ENCODE data around the gene R3HDM2.
"Not testable (repeated sequence)": the region's sequence is repeated elsewhere in the genome, so short reads cannot be mapped to it uniquely, and the experiment has no call there.

The R3HDM2 gene

GRCh38 chr12:57404966-57405640 is 25.7 kb downstream of the R3HDM2 start:
- peak overlapping the region; percentile 39 for H3K27ac Mint-ChIP-seq
- peaks cover 4% of the 10 kb centered on the region for H3K36me3 Mint-ChIP-seq
- no peak for ATAC-seq (ENCODE audit: low read depth)
- no peaks in the 10 kb centered on the region for H3K27me3 Mint-ChIP-seq
- peaks cover 9% of the 10 kb centered on the region for H3K4me1 Mint-ChIP-seq
- no peak overlapping the region for H3K4me3 Mint-ChIP-seq
- DNase-seq (ENCODE audit: low spot score in 2 of 2), result no peak
- H3K9me3 Mint-ChIP-seq, result no peaks in the 10 kb centered on the region

GRCh38 chr12:57402156-57402555 is 28.7 kb downstream of the R3HDM2 start:
- DNase-seq (ENCODE audit: low spot score in 2 of 2); H3K4me3 Mint-ChIP-seq; ATAC-seq (ENCODE audit: low read depth); H3K9me3 Mint-ChIP-seq; H3K36me3 Mint-ChIP-seq; H3K27me3 Mint-ChIP-seq; H3K27ac Mint-ChIP-seq: not testable (repeated sequence)
- H3K4me1 Mint-ChIP-seq, result peaks cover 11% of the 10 kb centered on the region

- Mint-ChIP-seq H3K9me3 (no peaks in the 10 kb centered on the region), H3K27ac (peak overlapping the region; percentile 50)
Observed at GRCh38 chr12:57401165-57401564, 29.7 kb downstream of the R3HDM2 start.

GRCh38 chr12:57399718-57400463 is 31.0 kb downstream of the R3HDM2 start:
- not testable (repeated sequence) for H3K4me3 Mint-ChIP-seq; H3K27me3 Mint-ChIP-seq; ATAC-seq (ENCODE audit: low read depth); H3K36me3 Mint-ChIP-seq; H3K9me3 Mint-ChIP-seq; H3K27ac Mint-ChIP-seq; H3K4me1 Mint-ChIP-seq; DNase-seq (ENCODE audit: low spot score in 2 of 2)

More at GRCh38 chr12:57401165-57401564, 29.7 kb downstream of the R3HDM2 start:
- no peak overlapping the region for H3K4me3 Mint-ChIP-seq
- DNase-seq (ENCODE audit: low spot score in 2 of 2) (no peak), ATAC-seq (ENCODE audit: low read depth) (no peak)
- peaks cover 11% of the 10 kb centered on the region for H3K4me1 Mint-ChIP-seq
- H3K36me3 Mint-ChIP-seq, result peaks cover 2% of the 10 kb centered on the region
- no peaks in the 10 kb centered on the region for H3K27me3 Mint-ChIP-seq

GRCh38 chr12:57397441-57397840 is 33.4 kb downstream of the R3HDM2 start:
- no peaks in the 10 kb centered on the region for H3K9me3 Mint-ChIP-seq
- peaks cover 15% of the 10 kb centered on the region for H3K36me3 Mint-ChIP-seq
- no peaks in the 10 kb centered on the region for H3K27me3 Mint-ChIP-seq
- H3K4me3 Mint-ChIP-seq, result no peak overlapping the region
- ATAC-seq (ENCODE audit: low read depth), result no peak
- H3K4me1 Mint-ChIP-seq, result peaks cover 8% of the 10 kb centered on the region
- DNase-seq (ENCODE audit: low spot score in 2 of 2), result no peak
- H3K27ac Mint-ChIP-seq, result no peak overlapping the region

- no peak for ATAC-seq (ENCODE audit: low read depth)
- peaks cover 2% of the 10 kb centered on the region for H3K4me1 Mint-ChIP-seq
- peaks cover 22% of the 10 kb centered on the region for H3K36me3 Mint-ChIP-seq
- H3K27me3 Mint-ChIP-seq, result no peaks in the 10 kb centered on the region
- DNase-seq (ENCODE audit: low spot score in 2 of 2), result no peak
- no peaks in the 10 kb centered on the region for H3K9me3 Mint-ChIP-seq
- no peak overlapping the region for H3K27ac Mint-ChIP-seq
- H3K4me3 Mint-ChIP-seq, result no peak overlapping the region
Observed at GRCh38 chr12:57395121-57395520, 35.7 kb downstream of the R3HDM2 start.

GRCh38 chr12:57390174-57390573 is 40.7 kb downstream of the R3HDM2 start:
- Mint-ChIP-seq H3K4me3 (no peak overlapping the region), H3K4me1 (peaks cover 4% of the 10 kb centered on the region), H3K27me3 (no peaks in the 10 kb centered on the region), H3K9me3 (no peaks in the 10 kb centered on the region), H3K27ac (no peak overlapping the region), H3K36me3 (peaks cover 25% of the 10 kb centered on the region)
- ATAC-seq (ENCODE audit: low read depth), result no peak
- DNase-seq (ENCODE audit: low spot score in 2 of 2), result no peak

- DNase-seq (ENCODE audit: low spot score in 2 of 2), result no peak
- peaks cover 21% of the 10 kb centered on the region for H3K36me3 Mint-ChIP-seq
- no peaks in the 10 kb centered on the region for H3K27me3 Mint-ChIP-seq
- H3K27ac Mint-ChIP-seq, result no peak overlapping the region
- H3K4me1 Mint-ChIP-seq, result peaks cover 4% of the 10 kb centered on the region
- no peak for ATAC-seq (ENCODE audit: low read depth)
- H3K9me3 Mint-ChIP-seq, result no peaks in the 10 kb centered on the region
- no peak overlapping the region for H3K4me3 Mint-ChIP-seq
Observed at GRCh38 chr12:57389033-57389432, 41.8 kb downstream of the R3HDM2 start.

GRCh38 chr12:57388425-57388824 is 42.4 kb downstream of the R3HDM2 start:
- H3K4me1 Mint-ChIP-seq, result peaks cover 4% of the 10 kb centered on the region
- peaks cover 17% of the 10 kb centered on the region for H3K36me3 Mint-ChIP-seq
- H3K27ac Mint-ChIP-seq, result no peak overlapping the region
- no peaks in the 10 kb centered on the region for H3K9me3 Mint-ChIP-seq
- no peaks in the 10 kb centered on the region for H3K27me3 Mint-ChIP-seq
- no peak overlapping the region for H3K4me3 Mint-ChIP-seq
- DNase-seq (ENCODE audit: low spot score in 2 of 2), result no peak
- ATAC-seq (ENCODE audit: low read depth), result no peak

GRCh38 chr12:57386187-57386720 is 44.6 kb downstream of the R3HDM2 start:
- no peak overlapping the region for H3K27ac Mint-ChIP-seq
- DNase-seq (ENCODE audit: low spot score in 2 of 2), result no peak
- peaks cover 12% of the 10 kb centered on the region for H3K36me3 Mint-ChIP-seq

GRCh38 chr12:57385586-57385985 is 45.3 kb downstream of the R3HDM2 start:
- Mint-ChIP-seq H3K27ac (no peak overlapping the region), H3K27me3 (no peaks in the 10 kb centered on the region), H3K4me3 (no peak overlapping the region), H3K4me1 (peaks cover 6% of the 10 kb centered on the region), H3K36me3 (peaks cover 16% of the 10 kb centered on the region), H3K9me3 (no peaks in the 10 kb centered on the region)
- ATAC-seq (ENCODE audit: low read depth), result no peak
- DNase-seq (ENCODE audit: low spot score in 2 of 2), result no peak

More at GRCh38 chr12:57386187-57386720, 44.6 kb downstream of the R3HDM2 start:
- Mint-ChIP-seq H3K27me3 (no peaks in the 10 kb centered on the region), H3K4me3 (no peak overlapping the region), H3K4me1 (peaks cover 4% of the 10 kb centered on the region), H3K9me3 (no peaks in the 10 kb centered on the region)
- ATAC-seq (ENCODE audit: low read depth), result no peak

- Mint-ChIP-seq H3K4me3 (no peak overlapping the region), H3K4me1 (peaks cover 9% of the 10 kb centered on the region), H3K27me3 (no peaks in the 10 kb centered on the region), H3K36me3 (peaks cover 10% of the 10 kb centered on the region), H3K9me3 (no peaks in the 10 kb centered on the region), H3K27ac (no peak overlapping the region)
- ATAC-seq (ENCODE audit: low read depth), result no peak
- no peak for DNase-seq (ENCODE audit: low spot score in 2 of 2)
Observed at GRCh38 chr12:57384478-57384877, 46.4 kb downstream of the R3HDM2 start.

GRCh38 chr12:57381693-57382220 is 49.1 kb downstream of the R3HDM2 start:
- no peak overlapping the region for H3K4me3 Mint-ChIP-seq
- peaks cover 12% of the 10 kb centered on the region for H3K36me3 Mint-ChIP-seq
- peaks cover 9% of the 10 kb centered on the region for H3K4me1 Mint-ChIP-seq
- H3K27me3 Mint-ChIP-seq, result no peaks in the 10 kb centered on the region
- ATAC-seq (ENCODE audit: low read depth), result no peak
- no peak for DNase-seq (ENCODE audit: low spot score in 2 of 2)
- H3K27ac Mint-ChIP-seq, result no peak overlapping the region
- no peaks in the 10 kb centered on the region for H3K9me3 Mint-ChIP-seq

- H3K9me3 Mint-ChIP-seq, result no peaks in the 10 kb centered on the region
- ATAC-seq (ENCODE audit: low read depth) (no peak), DNase-seq (ENCODE audit: low spot score in 2 of 2) (no peak)
- H3K27ac Mint-ChIP-seq, result no peak overlapping the region
- peaks cover 12% of the 10 kb centered on the region for H3K36me3 Mint-ChIP-seq
- no peak overlapping the region for H3K4me3 Mint-ChIP-seq
- H3K4me1 Mint-ChIP-seq, result peaks cover 11% of the 10 kb centered on the region
- no peaks in the 10 kb centered on the region for H3K27me3 Mint-ChIP-seq
Observed at GRCh38 chr12:57380300-57380699, 50.5 kb downstream of the R3HDM2 start.

All from memory B cell (primary cell).